Measurements from ENCODE around the gene KCNA3. TPM values are rescaled to one million over a fixed set of nuclear protein-coding genes. Genes with fewer than 3 reads are reported as not detected.

The KCNA3 gene
- total RNA-seq, 1 experiment from 2014 or later: not detected

- no peak overlapping the region for H3K4me3 ChIP-seq
- H3K9me3 ChIP-seq: no peaks in the 10 kb centered on the region
- H3K36me3 ChIP-seq: no peaks in the 10 kb centered on the region
- H3K27me3 ChIP-seq: peaks cover 15% of the 10 kb centered on the region
- DNase-seq: no peak
Observed at GRCh38 chr1:110634086-110634454, 40.7 kb downstream of the KCNA3 start.

GRCh38 chr1:110633646-110634030, 41.1 kb downstream of the KCNA3 start:
- Histone ChIP-seq H3K9me3 (no peaks in the 10 kb centered on the region), H3K36me3 (no peaks in the 10 kb centered on the region), H3K4me3 (no peak overlapping the region), H3K27me3 (peaks cover 15% of the 10 kb centered on the region)
- no peak for DNase-seq

- Histone ChIP-seq H3K36me3 (no peaks in the 10 kb centered on the region), H3K4me3 (no peak overlapping the region), H3K9me3 (no peaks in the 10 kb centered on the region), H3K27me3 (peaks cover 15% of the 10 kb centered on the region)
- DNase-seq: no peak
Observed at GRCh38 chr1:110631836-110632620, 42.7 kb downstream of the KCNA3 start.

GRCh38 chr1:110630839-110631663, 43.7 kb downstream of the KCNA3 start:
- no peaks in the 10 kb centered on the region for H3K36me3 ChIP-seq
- H3K9me3 ChIP-seq: no peaks in the 10 kb centered on the region
- DNase-seq: peak; percentile 71
- no peak overlapping the region for H3K4me3 ChIP-seq
- H3K27me3 ChIP-seq: peaks cover 19% of the 10 kb centered on the region

GRCh38 chr1:110628323-110629105, 46.2 kb downstream of the KCNA3 start:
- H3K36me3 ChIP-seq: no peaks in the 10 kb centered on the region
- no peak for DNase-seq
- H3K9me3 ChIP-seq: no peaks in the 10 kb centered on the region
- peaks cover 24% of the 10 kb centered on the region for H3K27me3 ChIP-seq
- no peak overlapping the region for H3K4me3 ChIP-seq

GRCh38 chr1:110627764-110628163, 47.0 kb downstream of the KCNA3 start:
- H3K36me3 ChIP-seq: no peaks in the 10 kb centered on the region
- DNase-seq: no peak
- no peak overlapping the region for H3K4me3 ChIP-seq
- no peaks in the 10 kb centered on the region for H3K9me3 ChIP-seq
- peaks cover 30% of the 10 kb centered on the region for H3K27me3 ChIP-seq

GRCh38 chr1:110626889-110627288, 47.9 kb downstream of the KCNA3 start:
- no peaks in the 10 kb centered on the region for H3K36me3 ChIP-seq
- peaks cover 35% of the 10 kb centered on the region for H3K27me3 ChIP-seq
- no peak overlapping the region for H3K4me3 ChIP-seq
- DNase-seq: no peak
- no peaks in the 10 kb centered on the region for H3K9me3 ChIP-seq

Other genes with a start within 250 kb of the KCNA3 start
- gene PROK1, start 223.8 kb downstream of the KCNA3 start, total RNA-seq (2014; rRNA removed; shearing (Covaris generic); ENCODE audit: low replicate concordance): not detected in 2 replicates
- gene KCNA10, start 155.8 kb downstream of the KCNA3 start, total RNA-seq (2014; rRNA removed; shearing (Covaris generic); ENCODE audit: low replicate concordance): not detected in 2 replicates
- 0.17 TPM in 1 of 2 replicates, not detected in the other for gene KCNA2, start 68.6 kb downstream of the KCNA3 start, total RNA-seq (2014; rRNA removed; shearing (Covaris generic); ENCODE audit: low replicate concordance)
- not detected in 2 replicates for gene CD53, start 198.2 kb upstream of the KCNA3 start, total RNA-seq (2014; rRNA removed; shearing (Covaris generic); ENCODE audit: low replicate concordance)

Measured in MG63 (cell line).